ENCODE data around the gene SLC16A4.
A peak's percentile ranks its signal among the peaks of the same experiment; 100 is the strongest.

Gene SLC16A4

GRCh38 chr1:110356379-110356778 lies 34.4 kb downstream of the SLC16A4 start:
- no peak for DNase-seq (ENCODE audit: low read depth in 2 of 2)

DNA sequence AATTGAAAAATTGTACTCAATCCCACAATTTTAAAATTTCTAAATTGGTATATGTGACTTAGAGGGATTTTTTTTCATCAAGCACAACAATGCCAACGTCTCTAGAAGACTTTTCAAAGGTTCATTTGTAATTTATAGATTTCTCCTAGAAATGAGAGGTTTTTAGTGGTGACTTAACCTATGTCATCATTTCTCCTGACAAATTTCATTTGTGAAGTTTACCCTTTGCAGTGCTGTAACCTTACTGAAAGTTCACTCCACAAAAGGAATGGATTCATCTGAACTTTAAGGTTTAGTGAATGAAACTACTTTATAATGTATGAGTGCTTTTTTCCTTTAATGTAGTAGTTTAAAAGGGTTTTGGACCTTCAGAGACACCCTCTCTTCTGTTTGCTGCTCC lies 35.5 kb downstream of the SLC16A4 start:
- DNase-seq (ENCODE audit: low read depth in 2 of 2) = no peak

GRCh38 chr1:110350360-110350759 lies 40.5 kb downstream of the SLC16A4 start:
- no peak for DNase-seq (ENCODE audit: low read depth in 2 of 2)

DNA sequence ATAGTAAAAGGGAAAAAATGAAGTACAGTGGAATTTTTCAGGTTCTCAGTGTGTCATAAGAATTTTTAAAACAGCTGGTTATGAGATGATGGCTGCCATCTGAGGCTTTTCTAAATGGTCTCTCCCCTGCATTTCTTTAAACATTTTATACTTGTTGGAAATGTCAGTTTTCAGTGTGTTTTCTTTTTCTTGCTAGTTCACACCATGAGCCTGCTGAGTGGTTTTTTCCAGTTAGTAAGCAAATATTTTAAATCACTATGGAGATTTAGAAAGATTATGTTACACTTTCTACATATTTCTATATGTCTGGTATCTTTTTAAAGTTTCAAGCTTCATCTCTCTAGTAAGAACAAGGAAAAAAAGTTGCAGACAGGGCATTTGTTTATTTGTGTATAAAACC lies 42.1 kb downstream of the SLC16A4 start:
- no peak for DNase-seq (ENCODE audit: low read depth in 2 of 2)

DNA sequence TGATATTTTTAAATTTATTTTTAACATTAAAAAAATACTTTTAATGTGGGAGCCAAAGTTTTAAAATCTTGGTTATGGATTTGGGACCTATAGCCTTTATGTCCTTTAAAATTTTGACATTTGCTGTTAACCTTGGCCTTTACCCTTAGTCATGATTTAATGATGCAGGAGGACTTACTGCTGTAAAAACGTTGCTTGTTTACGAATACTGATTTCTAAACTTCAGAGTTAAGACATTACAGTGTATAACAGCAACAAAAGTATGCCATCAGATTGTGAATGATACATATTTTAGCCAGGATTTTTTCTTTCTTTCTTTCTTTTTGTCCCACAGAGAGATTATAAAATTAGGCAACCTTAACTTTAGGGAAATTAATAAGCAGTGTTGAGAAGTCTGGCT lies 42.8 kb downstream of the SLC16A4 start:
- DNase-seq (ENCODE audit: low read depth in 2 of 2) = no peak

- DNase-seq (ENCODE audit: low read depth in 2 of 2) = no peak
These were observed 43.5 kb downstream of the SLC16A4 start for GRCh38 chr1:110347182-110347893.

GRCh38 chr1:110346690-110347089 lies 44.1 kb downstream of the SLC16A4 start:
- DNase-seq (ENCODE audit: low read depth in 2 of 2) = no peak

DNA sequence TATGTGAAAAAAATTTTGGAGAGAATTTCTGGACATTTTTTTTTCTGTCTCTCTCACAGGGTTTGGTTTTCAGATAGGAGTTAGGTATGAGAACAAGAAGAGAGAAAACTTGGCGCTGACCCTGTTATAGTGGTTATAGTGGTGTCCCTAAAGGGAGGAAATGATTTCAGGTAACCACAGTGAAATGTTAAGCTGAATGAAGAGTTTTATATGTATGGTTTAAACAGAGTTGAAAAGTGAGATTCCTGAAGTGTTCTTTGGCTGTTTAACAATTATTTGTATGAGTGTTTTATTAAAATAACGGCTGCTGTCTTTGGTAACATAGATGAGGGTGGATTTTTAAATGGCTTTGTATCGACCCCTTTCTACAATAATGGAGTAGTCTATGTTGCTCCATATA lies 45.3 kb downstream of the SLC16A4 start:
- DNase-seq (ENCODE audit: low read depth in 2 of 2) = no peak

- no peak for DNase-seq (ENCODE audit: low read depth in 2 of 2)
These were observed 46.7 kb downstream of the SLC16A4 start for GRCh38 chr1:110344152-110344551.

DNA sequence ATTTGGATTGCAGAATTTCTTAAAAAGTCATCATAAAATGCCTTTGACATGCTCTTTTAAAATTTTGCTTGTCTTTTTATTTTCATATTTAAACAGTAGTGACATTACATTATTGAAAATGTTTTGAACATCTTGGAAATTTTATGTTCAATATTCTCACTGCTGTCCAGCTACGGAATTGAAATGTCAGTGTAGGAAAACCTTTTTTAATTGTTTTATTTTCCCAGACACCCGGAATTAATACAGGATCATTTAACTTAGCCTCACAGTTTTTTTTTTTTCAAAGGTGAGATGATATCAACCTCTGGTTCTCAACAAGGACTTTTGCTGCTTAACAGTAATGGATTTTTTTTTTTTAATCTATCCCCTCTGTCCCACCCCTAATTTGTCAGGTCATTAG lies 47.6 kb downstream of the SLC16A4 start:
- no peak for DNase-seq (ENCODE audit: low read depth in 2 of 2)

DNA sequence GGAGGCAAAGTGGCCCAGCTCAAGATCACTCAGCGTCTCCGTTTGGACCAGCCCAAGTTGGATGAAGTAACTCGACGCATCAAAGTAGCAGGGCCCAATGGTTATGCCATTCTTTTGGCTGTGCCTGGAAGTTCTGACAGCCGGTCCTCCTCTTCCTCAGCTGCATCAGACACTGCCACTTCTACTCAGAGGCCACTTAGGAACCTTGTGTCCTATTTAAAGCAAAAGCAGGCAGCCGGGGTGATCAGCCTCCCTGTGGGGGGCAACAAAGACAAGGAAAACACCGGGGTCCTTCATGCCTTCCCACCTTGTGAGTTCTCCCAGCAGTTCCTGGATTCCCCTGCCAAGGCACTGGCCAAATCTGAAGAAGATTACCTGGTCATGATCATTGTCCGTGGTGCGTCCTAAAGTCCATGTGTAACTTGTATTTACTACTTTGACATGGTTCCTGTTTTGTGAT lies 48.9 kb downstream of the SLC16A4 start:
- DNase-seq (ENCODE audit: low read depth in 2 of 2) = no peak

- no peak for DNase-seq (ENCODE audit: low read depth in 2 of 2)
These were observed 49.5 kb downstream of the SLC16A4 start for GRCh38 chr1:110341146-110341871.

DNA sequence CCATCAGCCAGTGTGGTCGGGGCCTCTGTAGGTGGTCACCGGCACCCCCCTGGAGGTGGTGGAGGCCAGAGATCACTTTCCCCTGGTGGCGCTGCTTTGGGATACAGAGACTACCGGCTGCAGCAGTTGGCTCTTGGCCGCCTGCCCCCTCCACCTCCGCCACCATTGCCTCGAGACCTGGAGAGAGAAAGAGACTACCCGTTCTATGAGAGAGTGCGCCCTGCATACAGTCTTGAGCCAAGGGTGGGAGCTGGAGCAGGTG lies 50.7 kb downstream of the SLC16A4 start:
- DNase-seq (ENCODE audit: low read depth in 2 of 2) = no peak

GRCh38 chr1:110339407-110340206 lies 51.2 kb downstream of the SLC16A4 start:
- peak; percentile 16 to 36 for DNase-seq (ENCODE audit: low read depth in 2 of 2)

DNA sequence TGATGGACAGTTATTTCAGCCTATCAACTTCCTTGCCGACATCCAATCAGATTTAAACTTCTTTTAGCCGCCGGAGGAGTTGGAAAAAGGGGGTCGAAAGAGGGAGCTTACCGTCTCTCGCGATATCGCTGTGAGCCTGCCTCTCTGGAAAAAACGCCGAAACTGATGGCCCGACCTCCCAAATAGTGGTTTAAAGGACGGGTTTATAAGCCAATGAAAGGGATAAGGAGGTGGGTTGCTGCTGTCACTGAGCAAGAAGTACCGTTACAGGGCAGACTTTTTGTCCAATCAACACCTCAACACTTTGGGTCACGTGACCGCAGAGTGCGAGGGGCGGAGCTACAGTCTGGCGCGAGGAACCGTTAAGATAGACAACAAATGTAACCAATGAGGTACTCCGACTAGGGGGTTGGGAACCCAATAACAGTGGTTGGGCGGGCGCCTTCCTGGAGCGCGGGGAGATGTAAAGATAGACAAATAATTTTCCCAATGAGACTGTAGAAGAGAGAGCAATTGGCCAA lies 51.9 kb downstream of the SLC16A4 start, which contains the start of gene RBM15:
RBM15 (plus strand) TSS at position 492 of the 521 bp plus-strand sequence; CDS start at position 521, 29 bp downstream.
- peak; percentile 93 to 94 for DNase-seq (ENCODE audit: low read depth in 2 of 2)

DNA sequence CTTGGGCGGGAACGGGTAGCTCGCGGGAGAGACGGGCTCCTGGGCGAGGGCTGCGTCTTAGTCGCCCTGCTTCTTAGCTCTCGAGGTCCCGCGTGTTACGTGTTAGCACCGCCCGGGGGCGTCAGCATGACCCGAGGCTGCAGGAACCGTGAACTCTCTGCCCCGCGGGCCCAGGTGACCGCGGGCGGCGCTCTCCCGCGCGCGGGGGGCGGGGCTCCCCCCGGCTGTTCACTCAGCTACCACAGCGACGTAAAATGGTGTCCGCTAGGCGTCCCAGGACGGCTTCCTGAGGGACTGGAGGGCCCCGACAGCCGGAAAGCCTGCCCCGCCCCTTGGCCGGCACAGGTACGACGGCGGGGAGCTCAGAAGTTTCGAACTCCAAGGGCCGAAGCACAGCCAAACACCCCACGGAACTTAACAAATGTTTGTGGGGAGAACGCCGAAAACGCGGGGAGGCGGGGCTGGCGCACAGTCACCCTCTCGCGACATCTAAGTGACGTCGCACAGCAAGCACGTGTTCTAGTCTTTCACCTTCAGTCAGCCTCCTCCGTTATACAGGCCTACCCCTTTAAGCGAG lies 52.4 kb downstream of the SLC16A4 start:
- DNase-seq (ENCODE audit: low read depth in 2 of 2) = peak; percentile 88 to 91

- DNase-seq (ENCODE audit: low read depth in 2 of 2) = peak in 1 of 2 donors; percentile 4
These were observed 53.0 kb downstream of the SLC16A4 start for GRCh38 chr1:110337704-110338308.

DNA sequence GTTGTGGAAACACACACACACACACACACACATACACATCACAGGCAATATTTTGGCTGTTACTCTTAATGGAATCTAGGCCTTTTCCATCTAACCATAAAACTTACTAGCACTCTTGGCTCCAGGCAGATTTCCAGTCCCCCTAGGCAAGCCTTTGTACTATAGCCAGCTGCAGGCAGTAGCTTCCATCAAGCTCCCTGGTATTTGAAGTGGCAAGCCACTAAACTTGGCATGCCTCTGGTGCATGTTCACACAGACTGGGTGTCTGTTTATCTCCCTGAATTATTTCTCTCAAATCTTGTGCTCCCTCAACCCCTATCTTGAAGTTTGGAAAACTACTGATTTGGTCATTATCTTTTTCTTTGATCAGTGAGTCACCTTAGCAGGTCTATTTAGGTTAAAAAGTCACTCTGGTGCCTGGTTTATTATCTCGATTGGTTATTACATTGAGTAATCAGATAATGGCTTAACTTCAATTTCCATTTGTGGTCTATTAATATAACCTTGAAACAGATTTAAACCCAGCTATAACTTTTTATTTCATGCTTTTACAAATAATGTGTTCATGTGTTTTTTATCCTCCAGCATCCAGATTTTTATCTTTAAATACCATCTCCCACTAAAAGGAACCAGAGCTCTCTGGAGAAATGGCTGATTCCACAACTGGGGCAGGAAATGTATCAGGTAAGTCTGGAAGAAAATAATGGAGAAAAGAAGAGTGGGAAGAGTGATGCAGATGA lies 54.4 kb downstream of the SLC16A4 start:
- no peak for DNase-seq (ENCODE audit: low read depth in 2 of 2)

DNA sequence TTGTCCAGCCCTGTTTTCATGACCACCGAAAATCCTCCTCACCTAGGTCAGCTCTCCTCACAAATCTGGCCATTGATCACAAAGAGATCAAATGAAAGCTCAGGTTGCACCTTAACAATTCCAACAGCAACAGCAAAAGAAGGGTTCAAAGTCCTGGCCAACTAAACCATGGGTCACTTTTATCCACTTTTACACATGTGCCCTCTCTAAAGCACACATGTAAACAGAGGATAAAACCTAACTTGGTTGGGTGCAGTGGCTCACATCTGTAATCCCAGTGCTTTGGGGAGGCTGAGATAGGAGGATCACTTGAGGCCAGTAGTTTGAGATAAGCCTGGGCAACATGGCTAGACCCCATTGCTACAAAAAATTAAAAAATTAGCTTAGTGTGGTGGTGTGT lies 55.6 kb downstream of the SLC16A4 start:
- no peak for DNase-seq (ENCODE audit: low read depth in 2 of 2)

- DNase-seq (ENCODE audit: low read depth in 2 of 2) = no peak
These were observed 62.1 kb downstream of the SLC16A4 start for GRCh38 chr1:110328700-110329099.

GRCh38 chr1:110328274-110328673 lies 62.6 kb downstream of the SLC16A4 start:
- no peak for DNase-seq (ENCODE audit: low read depth in 2 of 2)

Data from stimulated activated CD8-positive, alpha-beta memory T cell treated with anti-CD3 and anti-CD28 coated beads, Interleukin-2, amount 100 ng/mL, for 1 hour (primary cell).